Hepatocyte (in vitro differentiated cells): ENCODE data around the gene SGTA.
"Not testable (repeated sequence)": the region's sequence is repeated elsewhere in the genome, so short reads cannot be mapped to it uniquely, and the experiment has no call there.

Experiments used
- EZH2phosphoT487 ChIP-seq: fragments of 200-600 bp; sonication (generic); IDR thresholded peaks from one replicate; pipeline ENCODE4 v1.6.1; 2018; ENCODE audit warnings: antibody characterized with exemption, mild to moderate bottlenecking, low read depth, moderate library complexity; ENCODE audit not compliant: unreplicated experiment, severe bottlenecking
- TF ChIP-seq, protein P1 (sequence below): fragments of 200-600 bp; sonication (generic); IDR thresholded peaks from 2 replicates; pipeline ENCODE4 v1.5.1; 2016; ENCODE audit warnings: antibody characterized with exemption, mild to moderate bottlenecking; ENCODE audit not compliant: poor library complexity

GRCh38 chr19:2792666-2793065, 9.6 kb upstream of the SGTA start:
- TF ChIP-seq, protein P1, sequence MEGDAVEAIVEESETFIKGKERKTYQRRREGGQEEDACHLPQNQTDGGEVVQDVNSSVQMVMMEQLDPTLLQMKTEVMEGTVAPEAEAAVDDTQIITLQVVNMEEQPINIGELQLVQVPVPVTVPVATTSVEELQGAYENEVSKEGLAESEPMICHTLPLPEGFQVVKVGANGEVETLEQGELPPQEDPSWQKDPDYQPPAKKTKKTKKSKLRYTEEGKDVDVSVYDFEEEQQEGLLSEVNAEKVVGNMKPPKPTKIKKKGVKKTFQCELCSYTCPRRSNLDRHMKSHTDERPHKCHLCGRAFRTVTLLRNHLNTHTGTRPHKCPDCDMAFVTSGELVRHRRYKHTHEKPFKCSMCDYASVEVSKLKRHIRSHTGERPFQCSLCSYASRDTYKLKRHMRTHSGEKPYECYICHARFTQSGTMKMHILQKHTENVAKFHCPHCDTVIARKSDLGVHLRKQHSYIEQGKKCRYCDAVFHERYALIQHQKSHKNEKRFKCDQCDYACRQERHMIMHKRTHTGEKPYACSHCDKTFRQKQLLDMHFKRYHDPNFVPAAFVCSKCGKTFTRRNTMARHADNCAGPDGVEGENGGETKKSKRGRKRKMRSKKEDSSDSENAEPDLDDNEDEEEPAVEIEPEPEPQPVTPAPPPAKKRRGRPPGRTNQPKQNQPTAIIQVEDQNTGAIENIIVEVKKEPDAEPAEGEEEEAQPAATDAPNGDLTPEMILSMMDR = not testable (repeated sequence)
- TF ChIP-seq EZH2phosphoT487 = not testable (repeated sequence)
